Body of pancreas (tissue), 4 donors: ENCODE data around the gene SP1. TPM values are rescaled to one million over a fixed set of nuclear protein-coding genes. Genes with fewer than 3 reads are reported as not detected.
"Not testable (repeated sequence)": the region's sequence is repeated elsewhere in the genome, so short reads cannot be mapped to it uniquely, and the experiment has no call there.

Experiments used
- ATAC-seq: fragments of 150-250 bp; one replicate; pipeline ENCODE4 v1.9.1; 2016
- DNase-seq, 4 donors: peaks; one replicate each; pipeline ENCODE4 v3.0.0-alpha.2; 2019
- H3K27ac ChIP-seq, 4 donors: fragments of 200-600 bp; sonication (generic); 1 replicate in 3 of 4; 2 replicates in 1 of 4; pipeline versions ENCODE4 v1.5.1 to v1.6.1; 2016 to 2019; ENCODE audit warnings: mild to moderate bottlenecking in 1 of 4, mixed read lengths in 1 of 4, moderate library complexity in 1 of 4
- H3K27me3 ChIP-seq, 2 donors: fragments of 200-600 bp; sonication (generic); one replicate each; pipeline ENCODE4 v1.6.0; 2016; ENCODE audit warnings: mild to moderate bottlenecking in 1 of 2
- H3K36me3 ChIP-seq, 2 donors: fragments of 200-600 bp; sonication (generic); replicated peaks in 1 of 2; 2 replicates each; pipeline ENCODE4 v1.5.1; 2016; ENCODE audit warnings: low read depth in 2 of 2; ENCODE audit not compliant: insufficient read depth in 1 of 2
- H3K4me1 ChIP-seq: fragments of 200-600 bp; sonication (generic); one replicate; pipeline ENCODE4 v1.6.0; 2016
- H3K4me3 ChIP-seq, 2 donors: fragments of 200-600 bp; sonication (generic); 1 replicate in 1 of 2; 2 replicates in 1 of 2; pipeline ENCODE4 v1.5.1; 2016 to 2019
- H3K9me3 ChIP-seq, 3 donors: fragments of 200-600 bp; sonication (generic); 1 replicate in 2 of 3; 2 replicates in 1 of 3; pipeline ENCODE4 v1.5.1; 2016
- CTCF ChIP-seq, 7 experiments: fragments of 450-650 bp in 4 of 7; fragments of 200-600 bp in 3 of 7; sonication (generic) in 3 of 7; IDR thresholded peaks; one replicate each; pipeline ENCODE4 v1.5.1; 2016 to 2019; ENCODE audit warnings: antibody characterized with exemption in 7 of 7
- POLR2A ChIP-seq, 3 donors: fragments of 450-650 bp; IDR thresholded peaks; one replicate each; pipeline ENCODE4 v1.6.1; 2016; ENCODE audit warnings: antibody characterized with exemption in 3 of 3, mild to moderate bottlenecking in 2 of 3
- WGBS, 2 donors: methylation state at CpG; one replicate each; pipeline ENCODE4 v1.1.5; 2017; 5-methylcytosine and 5-hydroxymethylcytosine counted together
- intact Hi-C: fragments of 100-400 bp; cut with DNase I; formaldehyde crosslinking; loops from one replicate; pipeline ENCODE4 v1.15.1; 2023
- total RNA-seq, 2 donors: library from RNA; depleted of rRNA; stranded (reverse); fragments of >200 nt; gene quantifications; one replicate each; pipeline ENCODE4 v1.1.0, GENCODE V29; 2016

The SP1 gene
- total RNA-seq, 2 donors from 2014 or later = 16.8 to 24.6 TPM

- ATAC-seq (no peak), DNase-seq (peak in 2 of 4 donors; percentile 26 to 29)
- Histone ChIP-seq H3K4me3 (peak overlapping the region in 1 of 2 donors; percentile 3), H3K4me1 (peaks cover 62% of the 10 kb centered on the region), H3K27ac (peak overlapping the region; percentile 96 to 99 (median 98)), H3K9me3 (no peaks in the 10 kb centered on the region), H3K27me3 (no peaks in the 10 kb centered on the region), H3K36me3 (peaks cover 0 to 4% of the 10 kb centered on the region in 2 donors)
- TF ChIP-seq POLR2A (IDR thresholded peaks at IDR 0.05) (no peak), CTCF (IDR thresholded peaks at IDR 0.05) (peak in 1 of 7 experiments; percentile 18)
- intact Hi-C loops = no loop called here
- WGBS, 2 donors = 11 to 12% methylated on average over 20 to 21 of the region's 21 CpGs
These were observed 1.1 kb downstream of the SP1 start for GRCh38 chr12:53380794-53381730.

GRCh38 chr12:53381731-53382630 is 2.0 kb downstream of the SP1 start:
- intact Hi-C loops = no loop called here
- Histone ChIP-seq H3K27me3 (no peaks in the 10 kb centered on the region), H3K4me1 (peaks cover 72% of the 10 kb centered on the region), H3K27ac (peak overlapping the region; percentile 62 to 99 (median 97)), H3K4me3 (no peak overlapping the region), H3K9me3 (no peaks in the 10 kb centered on the region), H3K36me3 (peaks cover 0 to 4% of the 10 kb centered on the region in 2 donors)
- TF ChIP-seq CTCF (IDR thresholded peaks at IDR 0.05) = peak in 6 of 7 experiments; percentile 12 to 59 (median 43)
- TF ChIP-seq POLR2A (IDR thresholded peaks at IDR 0.05) = no peak
- DNase-seq (peak; percentile 49 to 79 (median 68)), ATAC-seq (no peak)
- 28 to 29% methylated on average over 7 to 9 of the region's 9 CpGs for WGBS, 2 donors

- Histone ChIP-seq H3K36me3 (peaks cover 0 to 4% of the 10 kb centered on the region in 2 donors), H3K9me3 (no peaks in the 10 kb centered on the region), H3K27ac (peak overlapping the region in 1 of 4 donors; percentile 27), H3K4me3 (no peak overlapping the region), H3K27me3 (no peaks in the 10 kb centered on the region), H3K4me1 (peaks cover 83% of the 10 kb centered on the region)
- no peak for TF ChIP-seq POLR2A (IDR thresholded peaks at IDR 0.05)
- TF ChIP-seq CTCF (IDR thresholded peaks at IDR 0.05) = no peak
- intact Hi-C loops = no loop called here
- WGBS, 2 donors = 40 to 47% methylated on average over 2 of the region's 2 CpGs
- DNase-seq (no peak), ATAC-seq (no peak)
These were observed 3.3 kb downstream of the SP1 start for GRCh38 chr12:53383258-53383657.

GRCh38 chr12:53386381-53386780 is 6.4 kb downstream of the SP1 start:
- H3K36me3 ChIP-seq, H3K4me3 ChIP-seq, H3K9me3 ChIP-seq, H3K27me3 ChIP-seq, ATAC-seq, intact Hi-C loops, DNase-seq: not testable (repeated sequence)
- Histone ChIP-seq H3K27ac (peak overlapping the region in 1 of 4 donors; percentile 35), H3K4me1 (peaks cover 94% of the 10 kb centered on the region)
- 86% methylated on average over 5 of the region's 5 CpGs for WGBS, 2 donors

- intact Hi-C loops = no loop called here
- no peaks in the 10 kb centered on the region for H3K27me3 ChIP-seq
- no peak overlapping the region for H3K4me3 ChIP-seq
- TF ChIP-seq CTCF (IDR thresholded peaks at IDR 0.05) (no peak), POLR2A (IDR thresholded peaks at IDR 0.05) (no peak)
- DNase-seq (no peak), ATAC-seq (no peak)
- H3K9me3 ChIP-seq = no peaks in the 10 kb centered on the region
- H3K27ac ChIP-seq = peak overlapping the region in 3 of 4 donors; percentile 36 to 66 (median 60)
- H3K36me3 ChIP-seq = no peaks in the 10 kb centered on the region
- whole genome bisulfite sequencing, 2 donors = 94 to 97% methylated on average over 4 of the region's 4 CpGs
- peaks cover 69% of the 10 kb centered on the region for H3K4me1 ChIP-seq
These were observed 9.0 kb downstream of the SP1 start for GRCh38 chr12:53388932-53389331.
